Activated CD8-positive, alpha-beta memory T cell treated with anti-CD3 and anti-CD28 coated beads, Interleukin-2, amount 10 ng/mL, durations not matched to agents 7 days and 5 days (primary cell): ENCODE data around the gene CEP57. TPM values are rescaled to one million over a fixed set of nuclear protein-coding genes. Genes with fewer than 3 reads are reported as not detected.
A peak's percentile ranks its signal among the peaks of the same experiment; 100 is the strongest.

Experiments used
- ATAC-seq: fragments of 150-1000 bp; cut with Tn5 transposase; one replicate; pipeline ENCODE4 v1.10.0; 2021; ENCODE audit warnings: moderate library complexity
- CTCF ChIA-PET: fragments of 350-600 bp; sonication (Branson Sonifier 250); formaldehyde crosslinking; loops from one replicate; lab custom pipeline; 2021; ENCODE audit warnings: antibody characterized with exemption; lab: Charles Lee
- DNase-seq: peaks from one replicate; pipeline ENCODE4 v3.0.0-alpha.2; 2020
- H3K27ac Mint-ChIP-seq: one replicate; pipeline ENCODE4 v1.8.0; 2021; ENCODE audit warnings: mild to moderate bottlenecking, mixed read lengths
- H3K27me3 Mint-ChIP-seq: one replicate; pipeline ENCODE4 v1.8.0; 2021; ENCODE audit warnings: mixed read lengths
- H3K36me3 Mint-ChIP-seq: one replicate; pipeline ENCODE4 v1.8.0; 2021; ENCODE audit warnings: mild to moderate bottlenecking, mixed read lengths
- H3K4me1 Mint-ChIP-seq: one replicate; pipeline ENCODE4 v1.8.0; 2021; ENCODE audit warnings: mixed read lengths
- H3K4me3 Mint-ChIP-seq: one replicate; pipeline ENCODE4 v1.8.0; 2021; ENCODE audit warnings: mild to moderate bottlenecking, moderate library complexity, mixed read lengths
- H3K9me3 Mint-ChIP-seq: one replicate; pipeline ENCODE4 v1.8.0; 2022; ENCODE audit warnings: low read depth, mixed read lengths
- total RNA-seq, 2 experiments: library from RNA; stranded (reverse); gene quantifications; one replicate each; pipeline ENCODE4 v1.2.3, GENCODE V29; 2021

CEP57 gene
- total RNA-seq = 10 to 100 TPM; 80.6 to 92.4 TPM

DNA sequence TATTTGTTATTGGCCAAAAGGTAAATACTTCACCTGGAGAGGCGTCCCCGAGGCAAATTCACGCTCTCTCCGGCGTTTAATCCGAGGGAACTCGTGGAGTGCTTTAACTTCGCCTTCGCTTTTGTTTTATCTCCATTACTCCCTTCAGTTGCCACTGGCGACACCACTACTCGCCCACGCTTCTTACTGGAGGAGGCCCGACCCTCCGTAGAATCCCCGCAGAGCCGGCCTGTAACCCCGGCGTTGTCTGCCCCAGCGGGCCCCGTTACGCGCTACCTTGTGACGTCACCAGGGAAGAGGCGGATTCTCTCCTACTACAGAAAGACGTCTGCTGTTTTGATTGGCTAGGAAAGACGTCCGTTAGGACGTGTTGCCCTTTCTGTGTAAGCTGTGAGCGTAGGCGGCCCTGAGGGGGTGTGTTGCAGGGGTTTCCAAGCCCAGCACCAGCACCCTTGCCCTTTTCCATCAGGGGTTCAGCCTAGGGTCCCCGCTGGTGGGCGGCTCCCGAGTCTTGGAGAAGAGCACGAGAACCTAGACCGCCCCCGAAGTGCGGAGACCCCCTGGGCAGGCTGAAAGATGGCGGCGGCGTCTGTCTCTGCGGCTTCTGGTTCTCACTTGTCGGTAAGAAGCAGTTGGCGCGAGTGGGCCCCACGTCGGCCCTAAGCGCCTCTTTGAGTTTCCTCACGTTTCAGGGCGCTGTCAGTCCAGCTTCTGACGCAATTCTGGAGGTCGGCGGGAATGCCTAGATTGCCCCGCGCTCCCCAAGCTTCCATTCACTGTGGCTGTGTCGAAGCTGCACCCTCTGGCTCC is at the start of gene CEP57:
TSS of gene CEP57 (plus strand) at position 376 of the 810 bp plus-strand sequence. CDS start at position 577, 201 bp downstream.
- peak within 1 kb of the TSS; percentile 99 for H3K4me3 Mint-ChIP-seq
- no peaks in the 10 kb centered on the region for H3K27me3 Mint-ChIP-seq
- no peaks in the 10 kb centered on the region for H3K9me3 Mint-ChIP-seq
- CTCF ChIA-PET = interaction anchor here (0.7 to 3.5 kb wide), 14 partner anchors 17 to 709 kb away, joined by 3 to 18 read pairs (median 4); partner anchors contain the start of genes CCDC82, ENDOD1, JRKL and MAML2
- DNase-seq = peak; percentile 97
- H3K36me3 Mint-ChIP-seq = peaks cover 33% of the 10 kb centered on the region
- peak within 1 kb of the TSS; percentile 100 for H3K27ac Mint-ChIP-seq
- peak; percentile 71 for ATAC-seq
- H3K4me1 Mint-ChIP-seq = peaks cover 57% of the 10 kb centered on the region

DNA sequence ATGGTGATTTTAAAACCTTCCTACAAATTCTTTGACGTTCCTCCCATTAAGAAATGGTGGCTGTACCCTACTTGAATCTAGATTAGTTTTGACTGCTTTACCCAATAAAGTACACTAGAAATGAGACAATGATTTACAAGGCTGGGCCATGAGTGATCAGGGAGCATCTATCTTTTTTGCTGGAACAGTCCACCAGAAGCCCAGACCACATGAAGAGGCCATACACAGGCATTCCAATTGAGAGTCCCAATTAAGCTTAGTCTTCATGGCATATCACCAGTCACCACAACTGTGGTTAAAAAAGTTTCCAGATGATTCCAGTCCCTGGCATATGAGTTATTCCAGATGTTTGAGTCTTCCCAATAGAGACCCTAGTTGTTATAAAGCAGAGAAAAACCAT is 40.2 kb upstream of the CEP57 start:
- Mint-ChIP-seq H3K9me3 (no peaks in the 10 kb centered on the region), H3K36me3 (no peaks in the 10 kb centered on the region), H3K27me3 (peaks cover 19% of the 10 kb centered on the region), H3K4me1 (no peaks in the 10 kb centered on the region), H3K27ac (no peak overlapping the region), H3K4me3 (no peak overlapping the region)
- CTCF ChIA-PET = no interaction called here
- ATAC-seq (no peak), DNase-seq (no peak)

DNA sequence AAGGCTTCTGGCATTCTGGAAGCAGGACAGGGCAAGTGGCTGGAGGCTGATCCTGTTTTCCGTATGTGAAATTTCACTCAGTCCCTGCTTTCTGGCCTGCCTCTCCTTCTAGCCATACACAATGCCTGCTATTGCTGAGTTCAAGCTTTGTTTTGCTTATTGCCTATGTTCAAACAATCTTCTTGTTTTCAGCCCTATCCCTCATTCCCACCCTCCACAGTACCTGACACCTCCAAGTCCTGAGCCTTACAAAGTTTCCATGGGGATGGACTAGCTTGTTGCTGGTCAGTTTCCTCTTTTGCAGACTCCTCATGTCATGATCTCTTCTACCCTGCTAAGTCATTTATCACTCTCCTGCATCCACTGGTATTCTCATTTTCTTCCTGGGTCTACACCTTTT is 38.8 kb upstream of the CEP57 start:
- CTCF ChIA-PET = interaction anchor here (0.9 to 1.1 kb wide), 2 partner anchors 674 to 681 kb away, joined by 3 read pairs; no protein-coding TSS in a partner anchor
- Mint-ChIP-seq H3K27ac (no peak overlapping the region), H3K36me3 (no peaks in the 10 kb centered on the region)

DNA sequence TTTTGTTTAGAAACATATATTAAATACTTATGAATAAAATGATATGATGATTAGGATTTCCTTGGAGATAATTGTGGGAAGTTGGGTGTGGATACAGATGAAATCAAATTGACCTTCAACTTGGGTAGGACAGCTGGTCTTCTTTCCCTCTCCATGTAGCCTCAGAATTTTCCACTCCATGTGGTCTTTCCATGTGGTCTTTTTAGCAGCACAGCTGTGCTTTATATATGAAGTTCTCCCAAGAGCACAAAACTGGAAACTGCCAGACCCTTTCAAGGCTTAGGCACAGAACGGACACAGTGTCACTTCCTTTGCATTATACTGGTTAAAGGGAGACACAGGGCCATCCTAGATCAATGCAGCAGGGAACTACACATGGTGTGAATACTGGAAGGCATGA is 29.4 kb upstream of the CEP57 start:
- Mint-ChIP-seq H3K36me3 (no peaks in the 10 kb centered on the region), H3K4me3 (no peak overlapping the region), H3K27me3 (peaks cover 6% of the 10 kb centered on the region), H3K27ac (no peak overlapping the region), H3K4me1 (no peaks in the 10 kb centered on the region), H3K9me3 (no peaks in the 10 kb centered on the region)
- ATAC-seq (no peak), DNase-seq (no peak)
- CTCF ChIA-PET = interaction anchor here (1.1 to 7.4 kb wide), 3 partner anchors 56 to 607 kb away, joined by 3 to 57 read pairs (median 7); no protein-coding TSS in a partner anchor

More for the DNA sequence above, 38.8 kb upstream of the CEP57 start:
- H3K27me3 Mint-ChIP-seq = peaks cover 20% of the 10 kb centered on the region
- no peaks in the 10 kb centered on the region for H3K9me3 Mint-ChIP-seq
- ATAC-seq (no peak), DNase-seq (no peak)
- no peak overlapping the region for H3K4me3 Mint-ChIP-seq
- no peaks in the 10 kb centered on the region for H3K4me1 Mint-ChIP-seq

DNA sequence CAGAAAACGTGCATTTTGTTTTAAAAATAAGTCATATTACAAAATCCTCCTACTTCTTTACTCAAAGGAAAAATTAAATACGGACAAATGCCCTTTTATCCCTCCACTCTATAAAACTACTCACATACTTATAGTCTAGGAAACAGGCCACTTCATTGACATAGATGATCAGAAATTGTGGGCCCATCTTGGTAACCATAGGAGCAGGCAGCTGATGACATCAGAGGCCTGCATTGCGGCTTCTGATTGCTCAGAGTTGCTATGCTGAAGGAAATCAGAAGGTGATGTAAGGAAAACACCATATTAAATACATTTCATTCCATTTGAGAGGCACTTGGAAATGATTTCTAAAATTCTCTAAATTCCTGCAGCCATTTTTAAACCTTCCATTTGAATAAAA is 27.8 kb upstream of the CEP57 start:
- Mint-ChIP-seq H3K4me3 (no peak overlapping the region), H3K27me3 (peaks cover 6% of the 10 kb centered on the region), H3K27ac (no peak overlapping the region), H3K4me1 (no peaks in the 10 kb centered on the region), H3K9me3 (no peaks in the 10 kb centered on the region), H3K36me3 (no peaks in the 10 kb centered on the region)
- CTCF ChIA-PET = interaction anchor here (1.3 to 7.4 kb wide), 5 partner anchors 57 to 693 kb away, joined by 3 to 57 read pairs (median 3); no protein-coding TSS in a partner anchor
- no peak for DNase-seq
- no peak for ATAC-seq

DNA sequence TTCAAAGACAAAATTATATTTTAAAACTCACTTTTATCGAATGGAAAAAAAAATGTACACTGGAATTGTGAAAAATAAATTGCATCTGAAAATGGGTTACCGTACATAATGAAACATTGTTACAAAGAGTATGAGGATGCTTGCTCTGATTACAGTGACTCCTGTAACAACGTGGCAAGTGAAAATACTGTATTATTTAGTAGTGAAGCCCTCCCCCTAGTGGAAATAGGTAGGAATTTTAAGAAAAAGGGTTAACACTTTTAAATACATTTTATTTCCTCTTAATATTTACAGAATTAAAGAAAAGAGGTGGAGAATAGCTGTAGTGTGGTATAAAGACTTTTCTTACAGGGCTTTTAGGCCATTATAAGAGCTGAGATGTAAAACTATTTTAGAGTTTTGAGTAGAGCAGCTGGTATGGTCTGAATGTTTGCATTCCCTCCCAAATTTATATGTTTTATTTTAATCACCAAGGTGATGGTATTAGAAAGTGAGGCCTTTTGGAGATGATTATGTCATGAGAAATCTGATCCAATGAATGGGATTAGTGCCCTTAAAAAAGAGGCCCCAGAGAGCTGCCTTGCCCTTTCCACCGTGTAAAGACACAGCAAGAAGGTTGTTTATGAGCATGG is 25.9 kb upstream of the CEP57 start:
- no peak overlapping the region for H3K27ac Mint-ChIP-seq
- no peaks in the 10 kb centered on the region for H3K4me1 Mint-ChIP-seq
- DNase-seq (no peak), ATAC-seq (peak; percentile 80)
- H3K9me3 Mint-ChIP-seq = no peaks in the 10 kb centered on the region
- peaks cover 4% of the 10 kb centered on the region for H3K36me3 Mint-ChIP-seq
- H3K4me3 Mint-ChIP-seq = no peak overlapping the region
- peaks cover 6% of the 10 kb centered on the region for H3K27me3 Mint-ChIP-seq
- CTCF ChIA-PET = interaction anchor here (0.9 to 7.4 kb wide), 6 partner anchors 8 to 629 kb away, joined by 3 to 57 read pairs (median 4); partner anchors contain the start of genes CEP57 and FAM76B

DNA sequence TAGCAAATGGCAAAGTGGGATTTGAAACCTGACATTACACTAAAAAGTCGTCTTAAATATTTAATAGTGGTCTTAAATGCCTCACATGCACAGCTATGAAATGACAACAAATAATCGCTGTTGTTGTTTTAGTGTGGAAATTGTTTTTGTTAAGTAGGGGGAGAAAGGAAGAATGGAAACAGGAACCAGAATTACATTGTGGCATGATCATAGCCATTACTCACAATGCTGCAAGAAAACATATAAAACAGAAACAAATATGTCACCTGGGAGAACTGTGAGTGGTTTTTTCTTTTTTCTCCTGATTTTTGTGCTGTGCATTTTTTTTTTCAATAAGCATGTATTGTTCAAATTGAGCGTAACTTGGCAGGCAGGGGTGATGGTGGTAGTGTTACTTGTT is 23.6 kb upstream of the CEP57 start:
- Mint-ChIP-seq H3K36me3 (peaks cover 8% of the 10 kb centered on the region), H3K4me3 (no peak overlapping the region), H3K27ac (no peak overlapping the region), H3K9me3 (no peaks in the 10 kb centered on the region), H3K4me1 (no peaks in the 10 kb centered on the region), H3K27me3 (no peaks in the 10 kb centered on the region)
- DNase-seq (no peak), ATAC-seq (no peak)
- CTCF ChIA-PET = interaction anchor here (0.7 to 7.4 kb wide), 2 partner anchors 613 to 659 kb away, joined by 3 to 57 read pairs; no protein-coding TSS in a partner anchor

DNA sequence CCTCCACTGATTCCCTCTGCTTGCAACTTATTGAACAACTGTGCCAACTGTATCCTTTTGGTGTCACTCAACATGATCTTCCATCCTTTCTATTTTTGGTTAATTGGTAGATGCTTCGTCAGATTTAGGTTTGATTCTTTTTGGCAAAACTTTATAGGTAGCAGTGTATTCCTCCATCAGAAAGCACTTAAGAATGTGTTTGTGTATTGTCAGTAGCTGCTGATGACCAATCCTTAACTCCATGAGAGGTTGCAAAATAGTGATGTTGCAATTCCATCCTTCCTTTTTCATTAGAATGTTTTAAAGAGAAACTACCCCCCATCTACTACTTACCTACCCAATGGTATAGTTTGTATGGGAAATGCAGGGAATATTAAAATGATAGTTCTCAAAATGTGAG is 22.8 kb upstream of the CEP57 start:
- CTCF ChIA-PET = interaction anchor here (0.9 to 2.5 kb wide), 2 partner anchors 62 to 614 kb away, joined by 4 to 15 read pairs; no protein-coding TSS in a partner anchor
- ATAC-seq (no peak), DNase-seq (no peak)
- H3K27me3 Mint-ChIP-seq = no peaks in the 10 kb centered on the region
- peaks cover under 1% of the 10 kb centered on the region for H3K4me1 Mint-ChIP-seq
- H3K9me3 Mint-ChIP-seq = no peaks in the 10 kb centered on the region
- no peak overlapping the region for H3K4me3 Mint-ChIP-seq
- H3K27ac Mint-ChIP-seq = no peak overlapping the region
- H3K36me3 Mint-ChIP-seq = peaks cover 10% of the 10 kb centered on the region

DNA sequence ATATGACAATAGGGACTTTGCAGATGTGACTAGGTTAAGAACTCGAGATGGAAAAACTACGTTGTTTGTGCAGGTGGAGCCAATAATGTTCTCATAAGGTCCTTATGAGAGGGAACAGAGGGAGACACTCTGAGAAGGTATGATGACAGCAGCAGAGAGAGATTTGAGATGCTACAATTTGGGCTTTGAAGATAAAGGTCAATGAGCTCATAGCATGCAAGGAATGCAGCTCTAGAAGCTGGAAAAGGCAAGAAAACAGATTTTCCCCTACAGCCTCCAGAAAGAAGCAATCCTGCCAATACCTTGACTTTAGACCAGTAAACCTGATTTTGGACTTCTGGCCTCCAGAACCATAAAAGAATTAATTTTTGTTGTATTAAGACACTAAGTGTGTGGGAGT is 21.8 kb upstream of the CEP57 start:
- H3K27me3 Mint-ChIP-seq = no peaks in the 10 kb centered on the region
- no peak for ATAC-seq

DNA sequence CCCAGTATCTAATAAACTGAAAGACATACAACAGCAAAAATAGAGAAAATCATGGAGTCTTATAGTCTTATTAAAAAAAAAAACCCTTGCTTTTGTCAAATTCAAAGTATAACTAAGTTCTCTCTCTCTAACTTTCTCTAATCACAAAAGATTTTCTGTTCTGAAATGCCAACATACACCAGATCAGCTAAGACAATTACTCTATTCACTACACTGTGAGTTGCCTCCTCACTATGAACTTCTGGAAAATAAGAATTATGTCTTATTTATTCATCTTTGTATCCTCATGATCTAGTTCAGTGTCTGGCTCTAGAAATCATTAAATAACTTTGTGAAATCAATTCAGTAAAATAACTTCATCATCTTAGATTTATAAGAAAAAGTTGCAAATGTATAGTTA is 13.4 kb upstream of the CEP57 start:
- no peak overlapping the region for H3K27ac Mint-ChIP-seq
- no peaks in the 10 kb centered on the region for H3K27me3 Mint-ChIP-seq
- no peak for ATAC-seq
- H3K4me1 Mint-ChIP-seq = peaks cover 32% of the 10 kb centered on the region
- no peak overlapping the region for H3K4me3 Mint-ChIP-seq
- no peaks in the 10 kb centered on the region for H3K9me3 Mint-ChIP-seq
- peaks cover 65% of the 10 kb centered on the region for H3K36me3 Mint-ChIP-seq
- no peak for DNase-seq
- CTCF ChIA-PET = no interaction called here

More for the DNA sequence above, 21.8 kb upstream of the CEP57 start:
- no peak for DNase-seq
- Mint-ChIP-seq H3K4me3 (no peak overlapping the region), H3K4me1 (peaks cover 3% of the 10 kb centered on the region), H3K9me3 (no peaks in the 10 kb centered on the region), H3K36me3 (peaks cover 16% of the 10 kb centered on the region), H3K27ac (no peak overlapping the region)
- CTCF ChIA-PET = interaction anchor here (0.5 to 2.5 kb wide), 2 partner anchors 615 to 698 kb away, joined by 3 to 15 read pairs; no protein-coding TSS in a partner anchor

DNA sequence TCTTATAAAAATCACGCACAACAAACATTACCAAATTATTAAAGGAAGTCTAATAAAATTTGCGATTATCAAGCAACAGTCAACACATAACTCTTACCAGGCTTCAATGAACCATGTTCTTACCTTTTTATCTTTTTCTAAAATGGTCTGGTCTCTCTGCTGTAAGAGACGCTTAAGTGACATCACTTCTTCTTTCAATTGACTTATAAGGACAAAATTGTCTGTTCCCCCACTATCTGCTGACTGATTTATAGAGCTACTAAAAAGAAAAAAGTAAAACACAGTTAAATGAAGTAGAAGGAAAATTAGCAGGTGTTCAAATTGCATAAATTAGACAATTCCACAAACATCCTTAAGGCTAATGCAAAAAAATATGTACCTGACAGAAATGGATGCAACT is 11.6 kb upstream of the CEP57 start:
- ATAC-seq = no peak
- no peak overlapping the region for H3K27ac Mint-ChIP-seq
- CTCF ChIA-PET = interaction anchor here (1.2 to 1.6 kb wide), 2 partner anchors 10 to 628 kb away, joined by 3 to 4 read pairs; no protein-coding TSS in a partner anchor

DNA sequence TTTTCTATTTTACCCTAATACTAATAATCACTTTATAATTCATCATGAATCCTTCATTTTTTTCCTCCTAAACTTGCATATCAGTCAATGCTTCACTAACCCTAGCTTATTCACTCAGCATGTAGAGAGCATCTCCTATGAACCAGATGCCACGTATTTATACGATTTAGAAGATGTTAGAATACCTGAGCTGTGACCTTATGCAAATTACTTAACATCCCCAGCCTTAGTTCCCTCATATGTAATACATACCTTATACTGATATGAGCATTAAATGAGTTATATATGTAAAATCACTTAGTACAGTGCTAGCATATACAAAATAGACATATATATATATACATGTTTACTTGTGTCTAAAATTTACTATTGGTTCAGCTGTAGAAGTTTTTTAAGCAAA is 9.8 kb upstream of the CEP57 start:
- no peak overlapping the region for H3K27ac Mint-ChIP-seq
- peaks cover 51% of the 10 kb centered on the region for H3K4me1 Mint-ChIP-seq
- CTCF ChIA-PET = interaction anchor here (1.3 kb wide), 1 partner anchor 562 kb away, joined by 3 read pairs; the partner anchor contains the start of gene MAML2
- no peak overlapping the region for H3K4me3 Mint-ChIP-seq
- ATAC-seq (no peak), DNase-seq (no peak)
- no peaks in the 10 kb centered on the region for H3K27me3 Mint-ChIP-seq
- no peaks in the 10 kb centered on the region for H3K9me3 Mint-ChIP-seq
- H3K36me3 Mint-ChIP-seq = peaks cover 64% of the 10 kb centered on the region

More for the DNA sequence above, 11.6 kb upstream of the CEP57 start:
- H3K36me3 Mint-ChIP-seq = peaks cover 68% of the 10 kb centered on the region
- no peak for DNase-seq
- H3K27me3 Mint-ChIP-seq = no peaks in the 10 kb centered on the region
- no peaks in the 10 kb centered on the region for H3K9me3 Mint-ChIP-seq
- H3K4me3 Mint-ChIP-seq = no peak overlapping the region
- peaks cover 44% of the 10 kb centered on the region for H3K4me1 Mint-ChIP-seq

DNA sequence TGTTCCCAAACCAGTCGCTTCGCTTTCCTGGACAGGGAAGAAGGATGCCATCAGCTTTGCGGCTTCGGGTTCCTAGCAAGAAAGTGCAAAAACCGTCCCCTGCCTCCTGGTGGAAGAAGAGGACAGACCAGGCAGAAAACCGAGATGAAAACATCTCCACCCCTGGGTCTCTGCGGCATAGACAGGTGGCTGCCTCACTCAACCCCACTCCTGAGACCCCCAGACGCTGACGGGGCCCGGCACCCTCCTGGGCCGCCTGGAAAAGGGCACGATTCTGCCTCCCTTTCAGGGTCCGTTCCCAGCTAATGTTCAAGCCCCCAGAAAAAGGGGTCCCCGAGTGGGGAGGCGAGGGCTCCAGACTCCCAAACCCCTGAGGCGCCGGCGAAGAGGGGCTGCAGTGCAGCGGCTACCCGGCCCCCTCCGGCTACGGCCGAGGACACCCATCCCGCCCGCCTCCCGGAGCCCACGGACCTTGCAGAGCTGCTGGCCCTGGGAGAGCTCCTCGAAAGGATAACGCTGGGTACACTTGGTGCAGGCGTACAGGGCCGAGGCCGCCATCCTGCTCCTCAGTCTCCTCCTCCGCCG is 1.3 kb upstream of the CEP57 start:
- DNase-seq = peak; percentile 64
- no peak for ATAC-seq
- Mint-ChIP-seq H3K36me3 (peaks cover 39% of the 10 kb centered on the region), H3K27ac (peak overlapping the region; percentile 100), H3K4me3 (peak overlapping the region; percentile 99), H3K9me3 (no peaks in the 10 kb centered on the region), H3K27me3 (no peaks in the 10 kb centered on the region), H3K4me1 (peaks cover 58% of the 10 kb centered on the region)
- CTCF ChIA-PET = interaction anchor here (0.8 to 3.5 kb wide), 11 partner anchors 10 to 722 kb away, joined by 3 to 18 read pairs (median 4); partner anchors contain the start of genes ENDOD1 and SESN3
